Spleen (tissue), 7 donors: ENCODE results near the gene HPCAL1.

Experiments
- POLR2A ChIP-seq, 3 donors: fragments of 450-650 bp; IDR thresholded peaks; one replicate each; pipeline ENCODE4 v1.5.1; 2017; ENCODE audit warnings: antibody characterized with exemption in 3 of 3, mild to moderate bottlenecking in 1 of 3
- POLR2AphosphoS5 ChIP-seq, 3 donors: sonication (generic); formaldehyde crosslinking; IDR thresholded peaks; one replicate each; pipeline ENCODE4 v1.5.1; 2017; ENCODE audit warnings: antibody characterized with exemption in 3 of 3
- TF ChIP-seq, protein P1 (sequence below), 11 experiments: fragments of 200-600 bp in 7 of 11; fragments of 450-650 bp in 4 of 11; sonication (generic) in 4 of 11; IDR thresholded peaks in 8 of 11; conservative IDR thresholded peaks in 3 of 11; 1 replicate in 7 of 11; 2 replicates in 4 of 11; pipeline versions ENCODE4 v1.4.0 to v1.8.0; 2016 to 2021; ENCODE audit warnings: antibody characterized with exemption in 11 of 11, inconsistent platforms in 4 of 11, mild to moderate bottlenecking in 1 of 11
- donor health status: DM: no; HTN: no; CAD: no; lungs with moderate emphysema.
- donor health status: DM: no; HTN: no; CAD: no.
- donor health status: DM: no; HTN: no; CAD: no.

DNA sequence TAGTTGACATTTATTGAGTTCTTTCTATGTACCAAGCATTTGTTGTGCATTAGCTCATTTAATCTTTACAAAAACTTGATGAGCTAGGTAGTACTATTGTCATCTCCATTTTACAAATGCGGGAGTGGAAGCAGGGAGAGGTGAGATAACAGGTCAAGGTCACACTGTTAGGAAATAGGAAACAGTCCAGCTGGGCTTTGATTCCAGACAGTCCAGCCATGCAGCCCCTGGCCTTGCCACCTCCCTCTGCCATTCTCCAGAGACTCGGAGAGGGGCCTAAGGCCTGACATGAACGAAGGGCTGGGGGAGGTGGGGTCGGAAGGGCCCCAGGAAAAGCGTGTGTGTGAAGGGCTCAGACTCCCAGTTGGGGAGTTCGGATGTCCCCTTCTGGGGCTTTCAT is 89.8 kb downstream of the HPCAL1 start:
- TF ChIP-seq, protein P1, sequence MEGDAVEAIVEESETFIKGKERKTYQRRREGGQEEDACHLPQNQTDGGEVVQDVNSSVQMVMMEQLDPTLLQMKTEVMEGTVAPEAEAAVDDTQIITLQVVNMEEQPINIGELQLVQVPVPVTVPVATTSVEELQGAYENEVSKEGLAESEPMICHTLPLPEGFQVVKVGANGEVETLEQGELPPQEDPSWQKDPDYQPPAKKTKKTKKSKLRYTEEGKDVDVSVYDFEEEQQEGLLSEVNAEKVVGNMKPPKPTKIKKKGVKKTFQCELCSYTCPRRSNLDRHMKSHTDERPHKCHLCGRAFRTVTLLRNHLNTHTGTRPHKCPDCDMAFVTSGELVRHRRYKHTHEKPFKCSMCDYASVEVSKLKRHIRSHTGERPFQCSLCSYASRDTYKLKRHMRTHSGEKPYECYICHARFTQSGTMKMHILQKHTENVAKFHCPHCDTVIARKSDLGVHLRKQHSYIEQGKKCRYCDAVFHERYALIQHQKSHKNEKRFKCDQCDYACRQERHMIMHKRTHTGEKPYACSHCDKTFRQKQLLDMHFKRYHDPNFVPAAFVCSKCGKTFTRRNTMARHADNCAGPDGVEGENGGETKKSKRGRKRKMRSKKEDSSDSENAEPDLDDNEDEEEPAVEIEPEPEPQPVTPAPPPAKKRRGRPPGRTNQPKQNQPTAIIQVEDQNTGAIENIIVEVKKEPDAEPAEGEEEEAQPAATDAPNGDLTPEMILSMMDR (IDR thresholded peaks at IDR 0.05 in 8 of 11, conservative IDR thresholded peaks at IDR 0.05 in 3 of 11): no peak
- TF ChIP-seq POLR2A (IDR thresholded peaks at IDR 0.05) (no peak), POLR2AphosphoS5 (IDR thresholded peaks at IDR 0.05) (no peak)
